AG04449 (cell line): ENCODE measurements around the gene IL1RL2.

ENCODE experiments used
- CTCF ChIA-PET: fragments of 350-600 bp; formaldehyde crosslinking; extraction: SDS; loops from one replicate; lab custom pipeline; 2021; ENCODE audit warnings: antibody characterized with exemption; lab: Yijun Ruan, JAX
- POLR2A ChIA-PET: fragments of 400-600, 350-600 bp; formaldehyde crosslinking; extraction: SDS; loops from one replicate; lab custom pipeline; 2020; ENCODE audit warnings: antibody characterized with exemption, inconsistent platforms; lab: Yijun Ruan, JAX
- DNase-seq: peaks from one replicate; pipeline ENCODE4 v3.0.0-alpha.2; 2010; ENCODE audit warnings: low read depth, low spot score
- H3K4me3 ChIP-seq: 2 replicates; pipeline ENCODE4 v1.5.1; 2011; ENCODE audit warnings: low read depth, mild to moderate bottlenecking, control low read depth, low read length
- CTCF ChIP-seq: IDR thresholded peaks from one replicate; pipeline ENCODE4 v1.5.1; 2011; ENCODE audit warnings: mild to moderate bottlenecking, moderate library complexity, low read length, control low read depth, inconsistent platforms; ENCODE audit not compliant: insufficient read depth; ENCODE audit errors: missing control alignments

The IL1RL2 gene

DNA sequence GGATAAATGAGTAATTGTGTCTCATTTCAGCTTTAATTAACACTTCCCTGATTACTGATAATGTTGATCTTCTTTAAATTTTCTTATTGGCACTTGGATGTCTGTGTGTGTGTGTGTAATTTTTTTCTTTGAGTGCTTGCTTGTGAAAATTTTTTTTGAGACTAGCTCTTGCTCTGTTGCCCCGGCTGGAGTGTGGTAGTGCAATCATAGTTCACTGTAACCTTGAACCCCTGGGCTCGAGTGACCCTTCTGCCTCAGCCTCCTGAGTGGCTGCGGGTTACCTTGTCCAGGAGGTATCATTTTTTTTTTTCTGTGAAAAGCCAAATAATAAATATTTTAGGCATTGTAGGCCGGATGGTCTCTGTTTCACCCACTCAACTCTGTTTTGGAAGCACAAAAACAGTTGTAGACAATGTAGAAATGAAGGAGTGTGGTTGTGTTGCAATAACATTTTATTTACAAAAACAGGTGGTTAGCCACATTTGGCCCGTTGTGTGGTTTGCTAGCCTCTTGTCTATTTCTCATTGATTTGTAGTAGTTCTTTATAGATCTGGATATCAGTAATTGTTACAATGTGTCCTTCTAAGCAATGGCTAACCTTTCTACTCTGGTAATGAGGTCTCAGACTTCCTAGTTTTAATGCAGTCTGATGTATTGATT is 7.9 kb downstream of the IL1RL2 start:
- DNase-seq: no peak
- CTCF ChIA-PET: no interaction called here
- H3K4me3 ChIP-seq: no peak overlapping the region
- POLR2A ChIA-PET: no interaction called here
- TF ChIP-seq CTCF: no peak

- CTCF ChIA-PET: interaction anchor here (1.1 to 1.9 kb wide), 4 partner anchors 31 to 191 kb away, joined by 3 to 5 read pairs (median 4); no protein-coding TSS in a partner anchor
- no peak for DNase-seq
- POLR2A ChIA-PET: no interaction called here
- no peak overlapping the region for H3K4me3 ChIP-seq
- no peak for TF ChIP-seq CTCF
These were observed 10.7 kb downstream of the IL1RL2 start for GRCh38 chr2:102197389-102198137.

GRCh38 chr2:102200539-102200938 is 13.7 kb downstream of the IL1RL2 start:
- DNase-seq: no peak
- POLR2A ChIA-PET: no interaction called here
- CTCF ChIA-PET: interaction anchor here (0.9 to 1.6 kb wide), 4 partner anchors 13 to 193 kb away, joined by 3 to 6 read pairs (median 5); no protein-coding TSS in a partner anchor
- TF ChIP-seq CTCF: no peak
- no peak overlapping the region for H3K4me3 ChIP-seq

GRCh38 chr2:102204638-102205037 is 17.8 kb downstream of the IL1RL2 start:
- ChIA-PET CTCF (no interaction called here), POLR2A (no interaction called here)
- no peak for TF ChIP-seq CTCF
- H3K4me3 ChIP-seq: no peak overlapping the region
- no peak for DNase-seq

- TF ChIP-seq CTCF: no peak
- H3K4me3 ChIP-seq: no peak overlapping the region
- ChIA-PET POLR2A (no interaction called here), CTCF (interaction anchor here (1.5 to 2.6 kb wide), 2 partner anchors 34 to 187 kb away, joined by 5 to 6 read pairs; no protein-coding TSS in a partner anchor)
- no peak for DNase-seq
These were observed 20.0 kb downstream of the IL1RL2 start for GRCh38 chr2:102206666-102207341.
